Tibial artery (tissue), 4 donors: ENCODE measurements around the gene TSPAN18.

ENCODE experiments used
- DNase-seq, 2 donors: peaks; one replicate each; pipeline ENCODE4 v3.0.0-alpha.2; 2019
- H3K27ac ChIP-seq, 2 donors: fragments of 200-600 bp; sonication (generic) in 1 of 2; 1 replicate in 1 of 2; 2 replicates in 1 of 2; pipeline ENCODE4 v1.5.1; 2018 to 2019; ENCODE audit warnings: mild to moderate bottlenecking in 1 of 2
- H3K27me3 ChIP-seq, 2 donors: fragments of 200-600 bp; sonication (generic) in 1 of 2; one replicate each; pipeline versions ENCODE4 v1.5.1 to v1.6.0; 2016 to 2019
- H3K36me3 ChIP-seq, 3 donors: fragments of 200-600 bp; sonication (generic) in 2 of 3; one replicate each; pipeline ENCODE4 v1.5.1; 2016 to 2019; ENCODE audit warnings: mild to moderate bottlenecking in 2 of 3
- H3K4me1 ChIP-seq, 4 donors: fragments of 200-600 bp; sonication (generic) in 2 of 4; 1 replicate in 3 of 4; 2 replicates in 1 of 4; pipeline ENCODE4 v1.5.1; 2016 to 2019
- H3K4me3 ChIP-seq, 2 donors: fragments of 200-600 bp; sonication (generic) in 1 of 2; 1 replicate in 1 of 2; 2 replicates in 1 of 2; pipeline ENCODE4 v1.5.1; 2018 to 2019; ENCODE audit warnings: mild to moderate bottlenecking in 2 of 2
- H3K9me3 ChIP-seq, 3 donors: fragments of 200-600 bp; sonication (generic) in 1 of 3; one replicate each; pipeline ENCODE4 v1.5.1; 2016 to 2019
- CTCF ChIP-seq, 2 experiments: fragments of 200-600 bp in 1 of 2; fragments of 450-650 bp in 1 of 2; IDR thresholded peaks; one replicate each; pipeline ENCODE4 v1.5.1; 2017 to 2019; ENCODE audit warnings: antibody characterized with exemption in 2 of 2, mild to moderate bottlenecking in 1 of 2, moderate library complexity in 1 of 2
- intact Hi-C: fragments of 100-400 bp; cut with DNase I; formaldehyde crosslinking; loops from one replicate; pipeline ENCODE4 v1.15.0; 2023; ENCODE audit warnings: low total_unique reads

The TSPAN18 gene

GRCh38 chr11:44765676-44766075, 38.9 kb downstream of the TSPAN18 start:
- no peaks in the 10 kb centered on the region for H3K27me3 ChIP-seq
- peak overlapping the region; percentile 82 for H3K27ac ChIP-seq
- intact Hi-C loops: no loop called here
- no peak for DNase-seq
- no peaks in the 10 kb centered on the region for H3K36me3 ChIP-seq
- no peak for TF ChIP-seq CTCF (IDR thresholded peaks at IDR 0.05)
- H3K9me3 ChIP-seq: no peaks in the 10 kb centered on the region
- H3K4me3 ChIP-seq: no peak overlapping the region
- peaks cover 0 to 61% (median 40%) of the 10 kb centered on the region in 4 donors for H3K4me1 ChIP-seq

- peaks cover 0 to 54% (median 33%) of the 10 kb centered on the region in 4 donors for H3K4me1 ChIP-seq
- H3K4me3 ChIP-seq: no peak overlapping the region
- no peak for TF ChIP-seq CTCF (IDR thresholded peaks at IDR 0.05)
- peak; percentile 71 to 85 for DNase-seq
- H3K36me3 ChIP-seq: no peaks in the 10 kb centered on the region
- no peaks in the 10 kb centered on the region for H3K9me3 ChIP-seq
- H3K27me3 ChIP-seq: no peaks in the 10 kb centered on the region
- H3K27ac ChIP-seq: peak overlapping the region; percentile 82
- intact Hi-C loops: no loop called here
Measured at GRCh38 chr11:44766112-44766971, 39.6 kb downstream of the TSPAN18 start.

- H3K4me1 ChIP-seq: peaks cover 0 to 50% (median 29%) of the 10 kb centered on the region in 4 donors
- no peaks in the 10 kb centered on the region for H3K36me3 ChIP-seq
- peak in 1 of 2 donors; percentile 37 for DNase-seq
- no peaks in the 10 kb centered on the region for H3K27me3 ChIP-seq
- H3K27ac ChIP-seq: peak overlapping the region; percentile 82
- H3K4me3 ChIP-seq: no peak overlapping the region
- no peak for TF ChIP-seq CTCF (IDR thresholded peaks at IDR 0.05)
- intact Hi-C loops: no loop called here
- H3K9me3 ChIP-seq: no peaks in the 10 kb centered on the region
Measured at GRCh38 chr11:44766972-44767278, 40.2 kb downstream of the TSPAN18 start.

- no peak for DNase-seq
- Histone ChIP-seq H3K9me3 (no peaks in the 10 kb centered on the region), H3K4me3 (no peak overlapping the region), H3K27ac (peak overlapping the region; percentile 82), H3K36me3 (no peaks in the 10 kb centered on the region), H3K27me3 (no peaks in the 10 kb centered on the region), H3K4me1 (peaks cover 0 to 50% (median 29%) of the 10 kb centered on the region in 4 donors)
- no peak for TF ChIP-seq CTCF (IDR thresholded peaks at IDR 0.05)
- intact Hi-C loops: no loop called here
Measured at GRCh38 chr11:44767421-44767820, 40.7 kb downstream of the TSPAN18 start.

- Histone ChIP-seq H3K27ac (no peak overlapping the region), H3K4me1 (peaks cover 0 to 37% (median 30%) of the 10 kb centered on the region in 4 donors), H3K36me3 (no peaks in the 10 kb centered on the region), H3K9me3 (no peaks in the 10 kb centered on the region), H3K4me3 (no peak overlapping the region), H3K27me3 (no peaks in the 10 kb centered on the region)
- TF ChIP-seq CTCF (IDR thresholded peaks at IDR 0.05): no peak
- intact Hi-C loops: no loop called here
- DNase-seq: peak in 1 of 2 donors; percentile 42
Measured at GRCh38 chr11:44770401-44770800, 43.6 kb downstream of the TSPAN18 start.
